GM12874 (cell line): Measurements from ENCODE around the gene S100A8.

Source experiments
- CTCF ChIP-seq: IDR thresholded peaks from 2 replicates; pipeline ENCODE4 v1.5.1; 2011; ENCODE audit warnings: low read depth, mild to moderate bottlenecking, control low read depth, low read length, moderate library complexity; ENCODE audit not compliant: insufficient read depth

S100A8 gene

DNA sequence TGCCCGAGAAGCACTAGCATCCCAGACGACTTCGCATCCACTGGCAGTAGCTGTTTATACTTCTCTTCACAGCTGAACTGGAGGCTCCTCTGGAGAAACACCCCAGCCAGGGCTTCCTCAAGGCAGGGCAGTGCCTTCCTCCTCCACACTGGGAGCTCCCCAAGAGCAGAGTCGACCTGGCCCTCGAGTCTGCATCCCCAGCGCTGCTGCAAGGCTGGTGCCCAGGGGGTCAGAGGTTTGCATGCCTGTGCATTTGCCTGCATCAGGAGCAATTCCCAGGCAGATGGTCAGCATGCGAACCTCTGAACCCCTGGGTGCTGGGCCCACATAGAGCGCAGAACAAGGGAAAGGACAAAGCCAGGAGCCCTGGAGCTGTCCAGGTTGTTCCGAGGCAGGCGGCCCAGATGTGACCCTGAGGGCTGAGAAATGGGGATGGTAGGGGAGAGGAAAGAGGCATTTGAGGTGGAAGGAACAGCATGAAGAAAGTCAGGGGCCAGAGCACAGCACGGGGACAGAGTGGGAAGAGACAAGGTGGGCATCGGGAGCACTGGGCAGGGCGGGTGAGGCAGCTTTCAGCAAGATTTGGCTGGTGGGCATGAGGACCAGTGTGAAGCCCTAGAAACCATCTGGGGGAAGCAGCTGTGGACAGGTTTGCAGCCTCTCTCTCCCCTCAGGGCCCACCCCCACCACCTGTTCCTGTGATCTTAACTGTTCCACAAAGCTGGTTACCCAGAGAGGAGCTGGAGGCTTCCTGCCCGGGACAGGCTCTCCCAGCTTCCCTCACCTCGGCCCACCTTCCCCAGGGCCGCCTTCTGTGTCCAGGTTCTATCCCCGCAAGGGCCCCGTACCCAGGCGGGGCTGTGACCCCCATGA lies 6.4 kb upstream of the S100A8 start:
- TF ChIP-seq CTCF = no peak

- no peak for TF ChIP-seq CTCF
Measured at GRCh38 chr1:153396461-153396860, 5.6 kb upstream of the S100A8 start.

DNA sequence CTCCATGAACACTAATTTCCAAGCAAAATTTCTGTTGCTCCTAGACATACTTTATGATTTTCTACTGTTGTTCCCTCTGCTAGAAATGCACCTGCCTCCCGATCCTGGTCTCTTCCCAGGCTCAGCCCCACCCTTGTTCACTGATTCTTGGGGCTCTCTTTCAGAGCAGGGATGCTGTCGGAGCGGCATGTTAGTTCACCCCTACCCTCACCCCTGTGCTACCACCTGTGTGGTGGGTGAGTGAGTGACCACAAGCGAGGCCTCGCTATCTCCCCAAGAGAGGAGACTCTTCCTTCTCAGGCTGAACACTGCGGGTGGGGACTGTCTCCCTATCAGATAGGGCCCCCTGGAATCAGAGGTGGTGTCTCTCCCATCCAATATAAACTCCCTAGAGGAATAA lies 4.9 kb upstream of the S100A8 start:
- no peak for TF ChIP-seq CTCF

GRCh38 chr1:153395136-153395685 lies 4.3 kb upstream of the S100A8 start:
- TF ChIP-seq CTCF = no peak

DNA sequence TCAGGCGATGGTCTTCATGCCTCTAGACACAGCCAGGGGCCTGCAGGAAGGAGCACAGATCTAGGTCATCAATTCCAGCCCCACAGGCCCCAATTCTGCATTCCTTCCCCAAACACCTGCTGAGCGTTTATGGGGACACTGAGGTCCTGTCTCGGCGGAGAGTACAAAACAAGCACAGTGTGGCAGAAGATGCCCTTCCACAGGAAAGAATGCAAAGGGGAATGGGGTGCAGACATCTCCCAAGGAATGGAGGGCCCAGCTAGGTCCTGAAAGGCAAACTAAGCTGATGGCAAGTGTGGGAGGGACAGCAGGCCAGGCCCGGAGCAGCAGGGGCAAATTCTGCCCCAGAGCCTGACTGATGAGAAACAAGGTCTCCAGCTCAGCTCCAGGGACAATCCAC lies 3.5 kb upstream of the S100A8 start:
- no peak for TF ChIP-seq CTCF

DNA sequence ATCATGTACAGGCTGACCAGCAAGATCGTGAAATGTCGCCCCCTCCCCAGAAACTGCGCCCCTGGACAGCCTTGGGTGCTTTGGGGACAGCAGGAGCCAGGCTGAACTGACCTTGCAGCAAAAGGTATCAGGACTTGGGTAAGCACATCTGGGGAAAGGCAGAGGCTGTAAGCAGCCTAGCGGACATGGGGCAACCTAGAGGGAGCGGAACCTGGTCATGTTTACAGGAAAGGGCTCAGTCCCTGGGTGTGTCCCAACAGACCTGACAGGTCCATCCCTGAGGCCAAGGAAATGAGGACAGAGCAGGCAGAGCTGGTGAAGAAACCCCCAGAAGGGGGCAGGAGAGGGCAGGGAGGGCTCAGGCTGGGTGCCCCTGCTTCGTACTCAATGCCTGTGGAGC lies 3.1 kb upstream of the S100A8 start:
- no peak for TF ChIP-seq CTCF

DNA sequence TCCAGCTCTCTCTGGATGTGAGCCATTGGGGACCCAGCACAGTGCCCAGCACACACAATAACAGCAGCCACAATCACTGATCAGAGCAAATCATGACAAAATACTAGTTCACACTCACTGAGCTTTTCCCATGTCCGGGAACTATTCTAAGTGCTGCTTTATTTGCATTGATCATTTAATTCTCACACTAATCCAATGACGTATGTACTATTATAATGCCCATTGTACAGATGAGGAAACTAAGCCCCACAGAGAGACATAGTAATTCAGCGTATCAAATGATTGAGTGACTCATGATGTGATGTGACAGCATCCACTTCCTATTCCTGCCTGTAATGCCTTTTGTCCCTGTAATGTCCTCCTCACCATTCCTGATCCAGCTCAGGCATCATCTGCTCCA lies 1.9 kb upstream of the S100A8 start:
- no peak for TF ChIP-seq CTCF
